K562 (cell line): Measurements from ENCODE around the gene SYPL2. TPM values are rescaled to one million over a fixed set of nuclear protein-coding genes. Genes with fewer than 3 reads are reported as not detected.

Experiments
- CBX5 ChIP-seq: IDR thresholded peaks from 2 replicates; pipeline ENCODE4 v1.6.1; 2014; ENCODE audit warnings: low read depth, borderline replicate concordance
- CC2D1A ChIP-seq: fragments of 450-650 bp; IDR thresholded peaks from 2 replicates; pipeline ENCODE4 v1.6.1; 2017; ENCODE audit warnings: mild to moderate bottlenecking
- FOXP1 ChIP-seq: sonication (generic); formaldehyde crosslinking; IDR thresholded peaks from 2 replicates; pipeline ENCODE4 v1.8.0; 2022; ENCODE audit warnings: mild to moderate bottlenecking, missing genetic modification reagents
- GATAD2A ChIP-seq: fragments of 450-650 bp; IDR thresholded peaks from 2 replicates; pipeline ENCODE4 v1.6.1; 2017
- MXI1 ChIP-seq: IDR thresholded peaks from 2 replicates; pipeline ENCODE4 v1.6.1; 2011; ENCODE audit warnings: low read depth, mild to moderate bottlenecking, improper control_type of control experiment, low read length
- RFX5 ChIP-seq: IDR thresholded peaks from 2 replicates; pipeline ENCODE4 v1.6.1; 2011; ENCODE audit warnings: low read depth, mild to moderate bottlenecking, improper control_type of control experiment, low read length
- SIX5 ChIP-seq, 2 experiments: IDR thresholded peaks; 2 replicates each; pipeline ENCODE4 v1.6.1; 2011; ENCODE audit warnings: low read length in 2 of 2, borderline replicate concordance in 1 of 2, low read depth in 1 of 2, mild to moderate bottlenecking in 1 of 2, moderate library complexity in 1 of 2; ENCODE audit not compliant: insufficient read depth in 1 of 2
- ZBTB17 ChIP-seq: fragments of 450-650 bp; formaldehyde crosslinking; IDR thresholded peaks from 2 replicates; pipeline ENCODE4 v1.4.0; 2020; ENCODE audit warnings: mild to moderate bottlenecking
- ZNF324 ChIP-seq: fragments of 250-450 bp; sonication (Bioruptor Pico); IDR thresholded peaks from 2 replicates; pipeline ENCODE4 v1.4.0; 2020; ENCODE audit warnings: mild to moderate bottlenecking
- polyA plus RNA-seq, 8 experiments: library from polyadenylated mRNA; depleted of rRNA in 4 of 8; stranded (reverse) in 5 of 8; unstranded in 3 of 8; fragments of >200 nt; fragmentation: Nextera tagmentation in 2 of 8; fragmentation: Illumina TruSeq in 1 of 8; extraction: Ambion mirVana in 2 of 8; extraction: Trizol in 1 of 8; gene quantifications; 2 replicates each; pipeline versions ENCODE4 v1.2.1 to v1.2.3, GENCODE V29; 2011 to 2014; ENCODE audit warnings: inconsistent platforms in 1 of 8, missing spikeins in 1 of 8
- total RNA-seq, 7 experiments: library from RNA; depleted of rRNA in 6 of 7; stranded (reverse); fragments of >200 nt in 6 of 7; fragmentation: Illumina TruSeq in 2 of 7; extraction: Trizol in 2 of 7; gene quantifications; 2 replicates each; pipeline versions ENCODE4 v1.2.1 to v1.2.3, GENCODE V29; 2011 to 2021; ENCODE audit warnings: low replicate concordance in 1 of 7
- TF ChIP-seq, protein P1 (sequence below), 3 experiments: fragments of 200-800 bp in 1 of 3; fragments of 250-450 bp in 1 of 3; fragments of 450-650 bp in 1 of 3; sonication (Bioruptor Pico) in 1 of 3; sonication (Bioruptor generic) in 1 of 3; formaldehyde crosslinking in 1 of 3; IDR thresholded peaks; 2 replicates each; pipeline versions ENCODE4 v1.6.1 to v1.8.0; 2016 to 2022; ENCODE audit warnings: mild to moderate bottlenecking in 2 of 3, missing genetic modification characterization in 2 of 3, missing compliant biosample characterization in 1 of 3, moderate library complexity in 1 of 3
- TF ChIP-seq, protein P2 (sequence below): fragments of 250-450 bp; sonication (Bioruptor Pico); IDR thresholded peaks from 2 replicates; pipeline ENCODE4 v1.5.0; 2021; ENCODE audit warnings: mild to moderate bottlenecking, borderline replicate concordance
- TF ChIP-seq, protein P3 (sequence below): sonication (generic); formaldehyde crosslinking; IDR thresholded peaks from 2 replicates; pipeline ENCODE4 v1.8.0; 2022; ENCODE audit warnings: missing genetic modification reagents, mild to moderate bottlenecking, borderline replicate concordance
- TF ChIP-seq, protein P4 (sequence below): fragments of 250-450 bp; sonication (Bioruptor Pico); IDR thresholded peaks from 2 replicates; pipeline ENCODE4 v1.4.0; 2020
- TF ChIP-seq, protein P5 (sequence below): sonication (generic); formaldehyde crosslinking; IDR thresholded peaks from 2 replicates; pipeline ENCODE4 v1.8.0; 2022; ENCODE audit warnings: mild to moderate bottlenecking, missing genetic modification reagents, borderline replicate concordance

The SYPL2 gene
- total and polyA plus RNA-seq, 9 of the 15 experiments (the other 6 are each of a cell fraction or from before 2014, with no cell fraction given) = 0.03 to 0.20 (median 0.07) TPM; not detected in 2

DNA sequence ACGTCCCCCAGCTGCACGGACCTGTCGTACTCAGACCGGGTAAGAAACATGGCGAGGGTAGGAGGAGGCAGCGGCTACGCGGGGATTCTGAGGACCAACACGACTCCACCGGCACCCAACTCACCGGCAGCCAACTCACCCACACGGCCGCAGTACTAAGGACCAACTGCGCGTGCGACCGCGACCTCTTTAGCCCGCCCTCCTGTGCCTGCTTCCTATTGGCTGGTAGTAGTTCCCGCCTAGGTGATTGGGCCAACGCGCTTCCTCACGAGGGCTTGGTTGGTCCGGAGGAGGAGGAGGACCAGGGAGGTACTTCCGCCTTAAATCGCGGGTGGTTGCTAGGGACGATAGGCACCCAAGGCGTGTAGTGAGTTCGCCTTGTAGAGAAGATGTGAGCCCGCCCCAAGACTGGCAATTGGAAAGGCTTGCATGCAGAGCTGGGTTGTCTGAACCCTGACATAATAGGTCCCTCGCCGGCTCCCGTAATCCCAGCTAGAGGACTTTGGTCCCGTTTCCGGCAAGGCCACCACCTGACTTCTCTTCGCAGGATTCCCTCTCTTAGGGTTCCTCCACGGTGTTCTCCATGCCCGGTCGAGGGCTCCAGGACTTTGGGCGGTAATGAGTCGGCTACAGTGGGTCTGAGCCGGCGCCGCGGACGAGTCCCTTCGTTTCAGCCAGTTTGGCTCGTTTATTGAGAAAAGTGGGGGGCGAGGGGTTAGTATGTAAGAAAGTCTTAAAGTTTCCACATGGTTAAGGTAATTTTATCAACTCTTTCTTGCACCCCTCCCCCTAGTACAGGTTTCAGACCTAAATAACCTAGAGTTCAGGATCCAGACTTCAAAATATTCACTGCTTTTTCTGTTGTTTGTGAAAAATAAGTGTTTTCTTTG is 39.8 kb upstream of the SYPL2 start, which contains the start of gene PSMA5 (continued):
- TF ChIP-seq RFX5 (no peak; the same call in 1 of the 2 replicates), CC2D1A (0 out of 2 replicates have a peak, but pooled peaks have one; percentile 7), CBX5 (no peak), FOXP1 (CRISPR knock-in tag) (peak; percentile 86; the same call in 1 of the 2 replicates), SIX5 (IDR thresholded peaks at IDR 0.05; ENCODE audit: borderline replicate concordance in 1 of 2, insufficient read depth in 1 of 2, low read depth in 1 of 2, low read length in 2 of 2) (no peak), ZNF324 (CRISPR knock-in tag) (no peak), ZBTB17 (CRISPR knock-in tag) (no peak), MXI1 (peak; percentile 92), GATAD2A (no peak)
- TF ChIP-seq, protein P1, sequence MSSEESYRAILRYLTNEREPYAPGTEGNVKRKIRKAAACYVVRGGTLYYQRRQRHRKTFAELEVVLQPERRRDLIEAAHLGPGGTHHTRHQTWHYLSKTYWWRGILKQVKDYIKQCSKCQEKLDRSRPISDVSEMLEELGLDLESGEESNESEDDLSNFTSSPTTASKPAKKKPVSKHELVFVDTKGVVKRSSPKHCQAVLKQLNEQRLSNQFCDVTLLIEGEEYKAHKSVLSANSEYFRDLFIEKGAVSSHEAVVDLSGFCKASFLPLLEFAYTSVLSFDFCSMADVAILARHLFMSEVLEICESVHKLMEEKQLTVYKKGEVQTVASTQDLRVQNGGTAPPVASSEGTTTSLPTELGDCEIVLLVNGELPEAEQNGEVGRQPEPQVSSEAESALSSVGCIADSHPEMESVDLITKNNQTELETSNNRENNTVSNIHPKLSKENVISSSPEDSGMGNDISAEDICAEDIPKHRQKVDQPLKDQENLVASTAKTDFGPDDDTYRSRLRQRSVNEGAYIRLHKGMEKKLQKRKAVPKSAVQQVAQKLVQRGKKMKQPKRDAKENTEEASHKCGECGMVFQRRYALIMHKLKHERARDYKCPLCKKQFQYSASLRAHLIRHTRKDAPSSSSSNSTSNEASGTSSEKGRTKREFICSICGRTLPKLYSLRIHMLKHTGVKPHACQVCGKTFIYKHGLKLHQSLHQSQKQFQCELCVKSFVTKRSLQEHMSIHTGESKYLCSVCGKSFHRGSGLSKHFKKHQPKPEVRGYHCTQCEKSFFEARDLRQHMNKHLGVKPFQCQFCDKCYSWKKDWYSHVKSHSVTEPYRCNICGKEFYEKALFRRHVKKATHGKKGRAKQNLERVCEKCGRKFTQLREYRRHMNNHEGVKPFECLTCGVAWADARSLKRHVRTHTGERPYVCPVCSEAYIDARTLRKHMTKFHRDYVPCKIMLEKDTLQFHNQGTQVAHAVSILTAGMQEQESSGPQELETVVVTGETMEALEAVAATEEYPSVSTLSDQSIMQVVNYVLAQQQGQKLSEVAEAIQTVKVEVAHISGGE (CRISPR knock-in tag; IDR thresholded peaks at IDR 0.05) = peak in 1 of 3 experiments; percentile 92; a peak in 2 of 6 replicates
- TF ChIP-seq, protein P2, sequence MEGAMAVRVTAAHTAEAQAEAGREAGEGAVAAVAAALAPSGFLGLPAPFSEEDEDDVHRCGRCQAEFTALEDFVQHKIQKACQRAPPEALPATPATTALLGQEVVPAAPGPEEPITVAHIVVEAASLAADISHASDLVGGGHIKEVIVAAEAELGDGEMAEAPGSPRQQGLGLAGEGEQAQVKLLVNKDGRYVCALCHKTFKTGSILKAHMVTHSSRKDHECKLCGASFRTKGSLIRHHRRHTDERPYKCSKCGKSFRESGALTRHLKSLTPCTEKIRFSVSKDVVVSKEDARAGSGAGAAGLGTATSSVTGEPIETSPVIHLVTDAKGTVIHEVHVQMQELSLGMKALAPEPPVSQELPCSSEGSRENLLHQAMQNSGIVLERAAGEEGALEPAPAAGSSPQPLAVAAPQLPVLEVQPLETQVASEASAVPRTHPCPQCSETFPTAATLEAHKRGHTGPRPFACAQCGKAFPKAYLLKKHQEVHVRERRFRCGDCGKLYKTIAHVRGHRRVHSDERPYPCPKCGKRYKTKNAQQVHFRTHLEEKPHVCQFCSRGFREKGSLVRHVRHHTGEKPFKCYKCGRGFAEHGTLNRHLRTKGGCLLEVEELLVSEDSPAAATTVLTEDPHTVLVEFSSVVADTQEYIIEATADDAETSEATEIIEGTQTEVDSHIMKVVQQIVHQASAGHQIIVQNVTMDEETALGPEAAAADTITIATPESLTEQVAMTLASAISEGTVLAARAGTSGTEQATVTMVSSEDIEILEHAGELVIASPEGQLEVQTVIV (CRISPR knock-in tag) = no peak
- TF ChIP-seq, protein P3, sequence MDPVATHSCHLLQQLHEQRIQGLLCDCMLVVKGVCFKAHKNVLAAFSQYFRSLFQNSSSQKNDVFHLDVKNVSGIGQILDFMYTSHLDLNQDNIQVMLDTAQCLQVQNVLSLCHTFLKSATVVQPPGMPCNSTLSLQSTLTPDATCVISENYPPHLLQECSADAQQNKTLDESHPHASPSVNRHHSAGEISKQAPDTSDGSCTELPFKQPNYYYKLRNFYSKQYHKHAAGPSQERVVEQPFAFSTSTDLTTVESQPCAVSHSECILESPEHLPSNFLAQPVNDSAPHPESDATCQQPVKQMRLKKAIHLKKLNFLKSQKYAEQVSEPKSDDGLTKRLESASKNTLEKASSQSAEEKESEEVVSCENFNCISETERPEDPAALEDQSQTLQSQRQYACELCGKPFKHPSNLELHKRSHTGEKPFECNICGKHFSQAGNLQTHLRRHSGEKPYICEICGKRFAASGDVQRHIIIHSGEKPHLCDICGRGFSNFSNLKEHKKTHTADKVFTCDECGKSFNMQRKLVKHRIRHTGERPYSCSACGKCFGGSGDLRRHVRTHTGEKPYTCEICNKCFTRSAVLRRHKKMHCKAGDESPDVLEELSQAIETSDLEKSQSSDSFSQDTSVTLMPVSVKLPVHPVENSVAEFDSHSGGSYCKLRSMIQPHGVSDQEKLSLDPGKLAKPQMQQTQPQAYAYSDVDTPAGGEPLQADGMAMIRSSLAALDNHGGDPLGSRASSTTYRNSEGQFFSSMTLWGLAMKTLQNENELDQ = no peak
- TF ChIP-seq, protein P4, sequence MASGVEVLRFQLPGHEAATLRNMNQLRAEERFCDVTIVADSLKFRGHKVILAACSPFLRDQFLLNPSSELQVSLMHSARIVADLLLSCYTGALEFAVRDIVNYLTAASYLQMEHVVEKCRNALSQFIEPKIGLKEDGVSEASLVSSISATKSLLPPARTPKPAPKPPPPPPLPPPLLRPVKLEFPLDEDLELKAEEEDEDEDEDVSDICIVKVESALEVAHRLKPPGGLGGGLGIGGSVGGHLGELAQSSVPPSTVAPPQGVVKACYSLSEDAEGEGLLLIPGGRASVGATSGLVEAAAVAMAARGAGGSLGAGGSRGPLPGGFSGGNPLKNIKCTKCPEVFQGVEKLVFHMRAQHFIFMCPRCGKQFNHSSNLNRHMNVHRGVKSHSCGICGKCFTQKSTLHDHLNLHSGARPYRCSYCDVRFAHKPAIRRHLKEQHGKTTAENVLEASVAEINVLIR (CRISPR knock-in tag) = no peak
- TF ChIP-seq, protein P5, sequence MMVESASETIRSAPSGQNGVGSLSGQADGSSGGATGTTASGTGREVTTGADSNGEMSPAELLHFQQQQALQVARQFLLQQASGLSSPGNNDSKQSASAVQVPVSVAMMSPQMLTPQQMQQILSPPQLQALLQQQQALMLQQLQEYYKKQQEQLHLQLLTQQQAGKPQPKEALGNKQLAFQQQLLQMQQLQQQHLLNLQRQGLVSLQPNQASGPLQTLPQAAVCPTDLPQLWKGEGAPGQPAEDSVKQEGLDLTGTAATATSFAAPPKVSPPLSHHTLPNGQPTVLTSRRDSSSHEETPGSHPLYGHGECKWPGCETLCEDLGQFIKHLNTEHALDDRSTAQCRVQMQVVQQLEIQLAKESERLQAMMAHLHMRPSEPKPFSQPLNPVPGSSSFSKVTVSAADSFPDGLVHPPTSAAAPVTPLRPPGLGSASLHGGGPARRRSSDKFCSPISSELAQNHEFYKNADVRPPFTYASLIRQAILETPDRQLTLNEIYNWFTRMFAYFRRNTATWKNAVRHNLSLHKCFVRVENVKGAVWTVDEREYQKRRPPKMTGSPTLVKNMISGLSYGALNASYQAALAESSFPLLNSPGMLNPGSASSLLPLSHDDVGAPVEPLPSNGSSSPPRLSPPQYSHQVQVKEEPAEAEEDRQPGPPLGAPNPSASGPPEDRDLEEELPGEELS (CRISPR knock-in tag) = no peak
